ENCODE data around the gene GPR108. TPM values are rescaled to one million over a fixed set of nuclear protein-coding genes. Genes with fewer than 3 reads are reported as not detected.

Gene GPR108
- polyA plus RNA-seq, 1 of the 3 experiments (the other 2 are of a cell fraction): 54.2 TPM

GRCh38 chr19:6710273-6711077, 26.9 kb downstream of the GPR108 start:
- no peak overlapping the region for H3K4me3 ChIP-seq (ENCODE audit: low read depth in 2 of 2, low read length in 1 of 2)
- no peak overlapping the region for H3K27ac ChIP-seq (ENCODE audit: low read depth in 2 of 2, low read length in 1 of 2)
- H3K9me3 ChIP-seq: no peaks in the 10 kb centered on the region
- no peaks in the 10 kb centered on the region for H4K20me1 ChIP-seq (ENCODE audit: insufficient read depth)
- no peaks in the 10 kb centered on the region for H3K36me3 ChIP-seq (replicated peaks in 1 of 2; ENCODE audit: control insufficient read depth in 1 of 2, insufficient read depth in 2 of 2, low read length in 1 of 2)
- H3K79me2 ChIP-seq (ENCODE audit: insufficient read depth): no peaks in the 10 kb centered on the region
- WGBS (ENCODE audit: low lambda C conversion rate): 49% methylated on average over 29 of the region's 30 CpGs
- no peaks in the 10 kb centered on the region for H3F3A ChIP-seq (replicated peaks; ENCODE audit: insufficient read depth)
- no peaks in the 10 kb centered on the region for H3K9me2 ChIP-seq
- POLR2A ChIA-PET: no interaction called here
- peaks cover 33% of the 10 kb centered on the region for H3K27me3 ChIP-seq (ENCODE audit: insufficient read depth)
- CTCF ChIA-PET: no interaction called here
- TF ChIP-seq MXI1 (IDR thresholded peaks at IDR 0.05; ENCODE audit: low read depth, low read length) (no peak), TCF12 (IDR thresholded peaks at IDR 0.05) (no peak), NFIC (IDR thresholded peaks at IDR 0.05; ENCODE audit: borderline replicate concordance) (no peak)
- no peak overlapping the region for H3K9ac ChIP-seq
- no peak for DNase-seq
- H2AFZ ChIP-seq (ENCODE audit: low read depth): no peak overlapping the region
- no peak overlapping the region for H3K4me2 ChIP-seq
- H3K4me1 ChIP-seq (ENCODE audit: control insufficient read depth in 1 of 2, insufficient read depth in 2 of 2, low read depth in 1 of 2, low read length in 1 of 2): no peaks in the 10 kb centered on the region

GRCh38 chr19:6709549-6709948, 27.8 kb downstream of the GPR108 start:
- Histone ChIP-seq H3K9me2 (no peaks in the 10 kb centered on the region), H3K27me3 (ENCODE audit: insufficient read depth) (peaks cover 29% of the 10 kb centered on the region), H2AFZ (ENCODE audit: low read depth) (no peak overlapping the region), H4K20me1 (ENCODE audit: insufficient read depth) (no peaks in the 10 kb centered on the region), H3K36me3 (replicated peaks in 1 of 2; ENCODE audit: control insufficient read depth in 1 of 2, insufficient read depth in 2 of 2, low read length in 1 of 2) (no peaks in the 10 kb centered on the region), H3K4me3 (ENCODE audit: low read depth in 2 of 2, low read length in 1 of 2) (no peak overlapping the region), H3K4me1 (ENCODE audit: control insufficient read depth in 1 of 2, insufficient read depth in 2 of 2, low read depth in 1 of 2, low read length in 1 of 2) (no peaks in the 10 kb centered on the region), H3K4me2 (no peak overlapping the region), H3K79me2 (ENCODE audit: insufficient read depth) (no peaks in the 10 kb centered on the region), H3F3A (replicated peaks; ENCODE audit: insufficient read depth) (no peaks in the 10 kb centered on the region), H3K9ac (no peak overlapping the region), H3K27ac (ENCODE audit: low read depth in 2 of 2, low read length in 1 of 2) (no peak overlapping the region), H3K9me3 (no peaks in the 10 kb centered on the region)
- POLR2A ChIA-PET: no interaction called here
- DNase-seq: no peak
- CTCF ChIA-PET: no interaction called here
- 54% methylated on average over 14 of the region's 14 CpGs for WGBS (ENCODE audit: low lambda C conversion rate)
- TF ChIP-seq FOXJ3 (CRISPR knock-in tag; IDR thresholded peaks at IDR 0.05) (no peak), ELF1 (IDR thresholded peaks at IDR 0.05) (no peak), GABPA (IDR thresholded peaks at IDR 0.05; ENCODE audit: low read depth) (no peak), PBX3 (IDR thresholded peaks at IDR 0.05) (no peak), SIN3A (IDR thresholded peaks at IDR 0.05; ENCODE audit: borderline replicate concordance, low read depth, low read length) (no peak), USF1 (IDR thresholded peaks at IDR 0.05; ENCODE audit: borderline replicate concordance, low read depth) (no peak), RFX5 (IDR thresholded peaks at IDR 0.05; ENCODE audit: low read length) (no peak), RCOR1 (IDR thresholded peaks at IDR 0.05; ENCODE audit: low read length) (no peak), REST (IDR thresholded peaks at IDR 0.05; ENCODE audit: low read depth, low read length) (no peak), ZBTB33 (IDR thresholded peaks at IDR 0.05; ENCODE audit: borderline replicate concordance, low read depth) (no peak), POLR2AphosphoS5 (IDR thresholded peaks at IDR 0.05; ENCODE audit: low read depth, low read length) (no peak), FOSL2 (IDR thresholded peaks at IDR 0.05; ENCODE audit: borderline replicate concordance, low read depth) (no peak)
- TF ChIP-seq, protein P1, sequence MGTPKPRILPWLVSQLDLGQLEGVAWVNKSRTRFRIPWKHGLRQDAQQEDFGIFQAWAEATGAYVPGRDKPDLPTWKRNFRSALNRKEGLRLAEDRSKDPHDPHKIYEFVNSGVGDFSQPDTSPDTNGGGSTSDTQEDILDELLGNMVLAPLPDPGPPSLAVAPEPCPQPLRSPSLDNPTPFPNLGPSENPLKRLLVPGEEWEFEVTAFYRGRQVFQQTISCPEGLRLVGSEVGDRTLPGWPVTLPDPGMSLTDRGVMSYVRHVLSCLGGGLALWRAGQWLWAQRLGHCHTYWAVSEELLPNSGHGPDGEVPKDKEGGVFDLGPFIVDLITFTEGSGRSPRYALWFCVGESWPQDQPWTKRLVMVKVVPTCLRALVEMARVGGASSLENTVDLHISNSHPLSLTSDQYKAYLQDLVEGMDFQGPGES (IDR thresholded peaks at IDR 0.05; ENCODE audit: low read depth, low read length): no peak

Measured in SK-N-SH (cell line).